Measurements from ENCODE around the gene AQP9.

AQP9 gene

GRCh38 chr15:58142827-58143461 lies 4.8 kb downstream of the AQP9 start:
- no peak for DNase-seq

- no peak for DNase-seq
Observed at GRCh38 chr15:58145606-58146005, 7.4 kb downstream of the AQP9 start.

GRCh38 chr15:58146211-58146610 lies 8.0 kb downstream of the AQP9 start:
- no peak for DNase-seq

GRCh38 chr15:58146749-58147148 lies 8.6 kb downstream of the AQP9 start:
- DNase-seq: no peak

GRCh38 chr15:58147171-58147611 lies 9.0 kb downstream of the AQP9 start:
- no peak for DNase-seq

- DNase-seq: no peak
Observed at GRCh38 chr15:58148120-58148519, 9.9 kb downstream of the AQP9 start.

- DNase-seq: no peak
Observed at GRCh38 chr15:58148633-58149445, 10.7 kb downstream of the AQP9 start.

GRCh38 chr15:58154769-58155168 lies 16.6 kb downstream of the AQP9 start:
- DNase-seq: no peak

GRCh38 chr15:58159827-58160386 lies 21.7 kb downstream of the AQP9 start:
- no peak for DNase-seq

GRCh38 chr15:58161436-58161930 lies 23.3 kb downstream of the AQP9 start:
- DNase-seq: no peak

- DNase-seq: no peak
Observed at GRCh38 chr15:58163985-58164384, 25.8 kb downstream of the AQP9 start.

- no peak for DNase-seq
Observed at GRCh38 chr15:58164926-58165325, 26.7 kb downstream of the AQP9 start.

- no peak for DNase-seq
Observed at GRCh38 chr15:58165661-58166060, 27.5 kb downstream of the AQP9 start.

- no peak for DNase-seq
Observed at GRCh38 chr15:58167095-58167691, 29.0 kb downstream of the AQP9 start.

- DNase-seq: no peak
Observed at GRCh38 chr15:58169934-58170333, 31.8 kb downstream of the AQP9 start.

GRCh38 chr15:58171476-58172061 lies 33.4 kb downstream of the AQP9 start:
- no peak for DNase-seq

- DNase-seq: no peak
Observed at GRCh38 chr15:58174709-58175108, 36.5 kb downstream of the AQP9 start.

GRCh38 chr15:58175955-58176354 lies 37.8 kb downstream of the AQP9 start:
- DNase-seq: no peak

GRCh38 chr15:58178668-58179067 lies 40.5 kb downstream of the AQP9 start:
- DNase-seq: no peak

- DNase-seq: no peak
Observed at GRCh38 chr15:58179206-58179605, 41.0 kb downstream of the AQP9 start.

- no peak for DNase-seq
Observed at GRCh38 chr15:58179741-58180381, 41.7 kb downstream of the AQP9 start.

- peak; percentile 17 for DNase-seq
Observed at GRCh38 chr15:58182460-58183163, 44.4 kb downstream of the AQP9 start.
